Keratinocyte (primary cell): ENCODE results near the gene ARHGAP10.

Experiments used
- CTCF ChIP-seq, 3 experiments: IDR thresholded peaks in 1 of 3; conservative IDR thresholded peaks in 1 of 3; optimal IDR thresholded peaks in 1 of 3; 2 replicates in 2 of 3; 3 replicates in 1 of 3; pipeline versions ENCODE3 to v1.5.1; 2011; ENCODE audit warnings: low read length in 3 of 3, mild to moderate bottlenecking in 3 of 3, moderate library complexity in 2 of 3, control low read depth in 1 of 3, inconsistent platforms in 1 of 3; ENCODE audit not compliant: insufficient read depth in 2 of 3; ENCODE audit errors: extremely low read depth in 1 of 3
- EZH2 ChIP-seq: IDR thresholded peaks from one replicate; pipeline ENCODE4 v1.6.1; 2012; ENCODE audit warnings: inconsistent platforms, mild to moderate bottlenecking, low read length, moderate library complexity

GRCh38 chr4:147734496-147734895 is 2.6 kb downstream of the ARHGAP10 start:
- no peak for TF ChIP-seq EZH2
- no peak for TF ChIP-seq CTCF (optimal IDR thresholded peaks at IDR 0.05 in 1 of 3, IDR thresholded peaks at IDR 0.05 in 1 of 3, conservative IDR thresholded peaks at IDR 0.05 in 1 of 3; ENCODE audit: extremely low read depth in 1 of 3, insufficient read depth in 2 of 3, low read length in 3 of 3)
